K562 (cell line): ENCODE results near the gene ARHGAP12. TPM values are rescaled to one million over a fixed set of nuclear protein-coding genes. Genes with fewer than 3 reads are reported as not detected.
A peak's percentile ranks its signal among the peaks of the same experiment; 100 is the strongest.

Experiments
- ATAC-seq: fragments of 200-7000 bp; cut with Tn5 transposase; 3 replicates; pipeline ENCODE4 v1.9.1; 2020; ENCODE audit warnings: moderate library complexity
- BruUV-seq: library from RNA; stranded (reverse); fragments of 400-500 nt; replicated peaks from 2 replicates; lab custom pipeline; 2021; lab: Mats Ljungman, UMichigan
- CTCF ChIA-PET: fragments of 300-600 bp; formaldehyde crosslinking; extraction: SDS; loops from one replicate; lab custom pipeline; 2021; ENCODE audit warnings: low intra/inter-chr PET ratio; lab: Yijun Ruan, JAX
- POLR2A ChIA-PET: fragments of 300-600, 350-650 bp; sonication (Branson Sonifier 250); formaldehyde crosslinking; extraction: SDS; loops from one replicate; lab custom pipeline; 2021; ENCODE audit warnings: antibody characterized with exemption, inconsistent platforms; lab: Yijun Ruan, JAX
- DNase-seq, 4 experiments: peaks; one replicate each; pipeline versions ENCODE4 v3.0.0 to v3.0.0-alpha.2; 2011 to 2018; ENCODE audit warnings: low spot score in 3 of 4, mixed read lengths in 3 of 4; ENCODE audit errors: extremely low read depth in 1 of 4
- FAIRE-seq: peaks from 2 replicates; lab custom pipeline; 2011; peaks lifted over from hg19 to GRCh38; lab: Jason Lieb, UNC
- H2AFZ ChIP-seq: 2 replicates; pipeline ENCODE4 v1.6.0; 2011; ENCODE audit warnings: low read depth, low read length, control low read depth, inconsistent platforms
- H3K27ac ChIP-seq: fragments of 200-600 bp; 3 replicates; pipeline ENCODE4 v1.8.0; 2011; ENCODE audit warnings: low read depth, mild to moderate bottlenecking, control low read depth, inconsistent platforms, low read length, moderate library complexity, mixed read lengths; ENCODE audit errors: extremely low read depth
- H3K27me3 ChIP-seq, 2 experiments: fragments of 300-600 bp in 1 of 2; 2 replicates in 1 of 2; 3 replicates in 1 of 2; pipeline versions ENCODE4 v1.6.0 to v1.8.0; 2011; ENCODE audit warnings: inconsistent platforms in 2 of 2, low read length in 2 of 2, mild to moderate bottlenecking in 1 of 2, mixed read lengths in 1 of 2, moderate library complexity in 1 of 2; ENCODE audit not compliant: control insufficient read depth in 2 of 2, insufficient read depth in 2 of 2
- H3K36me3 ChIP-seq: fragments of 300-600 bp; 3 replicates; pipeline ENCODE4 v1.8.0; 2011; ENCODE audit warnings: mild to moderate bottlenecking, low read length, inconsistent platforms; ENCODE audit not compliant: control insufficient read depth, insufficient read depth
- H3K4me1 ChIP-seq, 2 experiments: fragments of 200-600 bp in 1 of 2; replicated peaks in 1 of 2; 2 replicates in 1 of 2; 3 replicates in 1 of 2; pipeline versions ENCODE4 v1.5.1 to v1.8.0; 2011; ENCODE audit warnings: inconsistent platforms in 2 of 2, low read length in 2 of 2, mild to moderate bottlenecking in 1 of 2, mixed read lengths in 1 of 2, moderate library complexity in 1 of 2; ENCODE audit not compliant: control insufficient read depth in 2 of 2, insufficient read depth in 2 of 2
- H3K4me2 ChIP-seq: 2 replicates; pipeline ENCODE4 v1.6.1; 2011; ENCODE audit warnings: low read length, control low read depth, inconsistent platforms, mixed read lengths; ENCODE audit not compliant: insufficient read depth
- H3K4me3 ChIP-seq: fragments of 200-600 bp; sonication (generic), shearing (Covaris generic); 2 replicates; pipeline ENCODE4 v1.5.1; 2016; ENCODE audit warnings: control low read depth, inconsistent platforms
- H3K79me2 ChIP-seq: fragments of 200-600 bp; 3 replicates; pipeline ENCODE4 v1.8.0; 2011; ENCODE audit warnings: low read length, inconsistent platforms; ENCODE audit not compliant: control insufficient read depth, insufficient read depth
- H3K9ac ChIP-seq, 2 experiments: 2 replicates each; pipeline versions ENCODE4 v1.6.0 to v1.6.1; 2011; ENCODE audit warnings: low read depth in 2 of 2, low read length in 2 of 2, control low read depth in 1 of 2, inconsistent platforms in 1 of 2, mild to moderate bottlenecking in 1 of 2, mixed read lengths in 1 of 2; ENCODE audit not compliant: insufficient read depth in 1 of 2
- H3K9me1 ChIP-seq: one replicate; pipeline ENCODE4 v1.6.0; 2011; ENCODE audit warnings: inconsistent platforms, mild to moderate bottlenecking, low read length, moderate library complexity; ENCODE audit not compliant: control insufficient read depth, insufficient read depth
- H3K9me3 ChIP-seq: replicated peaks from 2 replicates; pipeline ENCODE4 v1.5.1; 2011; ENCODE audit warnings: low read depth, low read length, inconsistent platforms; ENCODE audit not compliant: control insufficient read depth, insufficient read depth
- H4K20me1 ChIP-seq: replicated peaks from 2 replicates; pipeline ENCODE4 v1.6.1; 2011; ENCODE audit warnings: low read length, inconsistent platforms, mixed read lengths; ENCODE audit not compliant: control insufficient read depth, insufficient read depth
- ARID3B ChIP-seq: fragments of 250-450 bp; sonication (Bioruptor Pico); IDR thresholded peaks from 2 replicates; pipeline ENCODE4 v1.4.0; 2020; ENCODE audit warnings: borderline replicate concordance
- ARNT ChIP-seq, 2 experiments: fragments of 450-650 bp; IDR thresholded peaks; 2 replicates each; pipeline ENCODE4 v1.6.1; 2016; ENCODE audit warnings: mild to moderate bottlenecking in 1 of 2
- C11orf30 ChIP-seq: fragments of 450-650 bp; IDR thresholded peaks from 2 replicates; pipeline ENCODE4 v1.6.1; 2016; ENCODE audit warnings: low read depth, mild to moderate bottlenecking
- CCAR2 ChIP-seq: fragments of 200-400 bp; formaldehyde crosslinking; IDR thresholded peaks from 2 replicates; pipeline ENCODE4 v1.6.1; 2017; ENCODE audit warnings: mild to moderate bottlenecking, low read depth, low read length
- DNMT1 ChIP-seq: fragments of 450-650 bp; IDR thresholded peaks from 2 replicates; pipeline ENCODE4 v1.6.1; 2016; ENCODE audit warnings: antibody characterized with exemption, mild to moderate bottlenecking
- E2F8 ChIP-seq: fragments of 450-650 bp; IDR thresholded peaks from 2 replicates; pipeline ENCODE4 v1.7.1; 2018; ENCODE audit warnings: mild to moderate bottlenecking, low read depth; ENCODE audit not compliant: partially characterized antibody
- EP400 ChIP-seq: fragments of 450-650 bp; IDR thresholded peaks from 2 replicates; pipeline ENCODE4 v1.6.1; 2017; ENCODE audit warnings: antibody characterized with exemption, mild to moderate bottlenecking, moderate library complexity
- GTF2A2 ChIP-seq: IDR thresholded peaks from 2 replicates; pipeline ENCODE4 v1.6.1; 2016; ENCODE audit warnings: mild to moderate bottlenecking, missing genetic modification characterization, missing compliant biosample characterization
- KLF13 ChIP-seq: fragments of 450-650 bp; IDR thresholded peaks from 2 replicates; pipeline ENCODE4 v1.6.1; 2016; ENCODE audit warnings: missing genetic modification characterization, low read depth, mild to moderate bottlenecking, missing compliant biosample characterization, moderate library complexity, borderline replicate concordance
- MAFK ChIP-seq: IDR thresholded peaks from 2 replicates; pipeline ENCODE4 v1.6.1; 2011; ENCODE audit warnings: low read length, improper control_type of control experiment
- MCM3 ChIP-seq: fragments of 450-650 bp; IDR thresholded peaks from 2 replicates; pipeline ENCODE4 v1.6.1; 2016
- YY1 ChIP-seq, 3 experiments: IDR thresholded peaks; 2 replicates each; pipeline ENCODE4 v1.6.1; 2011; ENCODE audit warnings: low read length in 2 of 3, mild to moderate bottlenecking in 2 of 3, moderate library complexity in 2 of 3, borderline replicate concordance in 1 of 3, control low read depth in 1 of 3, low read depth in 1 of 3; ENCODE audit not compliant: insufficient read depth in 3 of 3, insufficient replicate concordance in 2 of 3, control insufficient read depth in 1 of 3, insufficient read length in 1 of 3; ENCODE audit errors: extremely low read depth in 1 of 3
- ZBTB49 ChIP-seq: sonication (generic); formaldehyde crosslinking; IDR thresholded peaks from 2 replicates; pipeline ENCODE4 v1.8.0; 2022; ENCODE audit warnings: missing genetic modification reagents, mild to moderate bottlenecking, borderline replicate concordance
- ZFP1 ChIP-seq: fragments of 450-650 bp; formaldehyde crosslinking; IDR thresholded peaks from 2 replicates; pipeline ENCODE4 v1.4.0; 2020; ENCODE audit warnings: mild to moderate bottlenecking, mixed read lengths
- ZNF224 ChIP-seq: sonication (generic); formaldehyde crosslinking; IDR thresholded peaks from 2 replicates; pipeline ENCODE4 v1.8.0; 2022; ENCODE audit warnings: mild to moderate bottlenecking, missing genetic modification reagents
- ZNF445 ChIP-seq: fragments of 250-450 bp; sonication (Bioruptor Pico); IDR thresholded peaks from 2 replicates; pipeline ENCODE4 v1.4.0; 2020; ENCODE audit warnings: low read depth, mild to moderate bottlenecking, moderate library complexity
- WGBS: fragments of 100-300 bp; shearing (Covaris generic); methylation state at CpG from one replicate; pipeline ENCODE4 v1.1.6; 2016; ENCODE audit warnings: low coverage, mixed read lengths; ENCODE audit not compliant: insufficient coverage; ENCODE audit errors: missing lambda C conversion rate; 5-methylcytosine and 5-hydroxymethylcytosine counted together
- in situ Hi-C: fragments of 300-500 bp; cut with MboI; formaldehyde crosslinking; loops from 4 replicates; pipeline ENCODE4 v1.15.0; 2018; ENCODE audit warnings: inconsistent platforms, mixed read lengths
- intact Hi-C: fragments of 100-400 bp; cut with micrococcal nuclease; formaldehyde crosslinking; loops from 2 replicates; pipeline ENCODE4 v1.14.2; 2022
- polyA plus RNA-seq, 8 experiments: library from polyadenylated mRNA; depleted of rRNA in 4 of 8; stranded (reverse) in 5 of 8; unstranded in 3 of 8; fragments of >200 nt; fragmentation: Nextera tagmentation in 2 of 8; fragmentation: Illumina TruSeq in 1 of 8; extraction: Ambion mirVana in 2 of 8; extraction: Trizol in 1 of 8; gene quantifications; 2 replicates each; pipeline versions ENCODE4 v1.2.1 to v1.2.3, GENCODE V29; 2011 to 2014; ENCODE audit warnings: inconsistent platforms in 1 of 8, missing spikeins in 1 of 8
- total RNA-seq, 7 experiments: library from RNA; depleted of rRNA in 6 of 7; stranded (reverse); fragments of >200 nt in 6 of 7; fragmentation: Illumina TruSeq in 2 of 7; extraction: Trizol in 2 of 7; gene quantifications; 2 replicates each; pipeline versions ENCODE4 v1.2.1 to v1.2.3, GENCODE V29; 2011 to 2021; ENCODE audit warnings: low replicate concordance in 1 of 7

Gene ARHGAP12
- total and polyA plus RNA-seq, 9 of the 15 experiments (the other 6 are each of a cell fraction or from before 2014, with no cell fraction given), result 4.4 to 18.7 (median 10.1) TPM

- no peaks in the 10 kb centered on the region for H4K20me1 ChIP-seq
- POLR2A ChIA-PET, result interaction anchor here (1.3 kb wide), 1 partner anchor 26 kb away, joined by 5 read pairs; no protein-coding TSS in a partner anchor
- in situ Hi-C loops, result no loop called here
- TF ChIP-seq C11orf30, result peak; percentile 95
- no peak for TF ChIP-seq KLF13 (tag)
- TF ChIP-seq CCAR2, result no peak
- no peak for TF ChIP-seq ZNF445 (CRISPR knock-in tag)
- TF ChIP-seq YY1 (IDR thresholded peaks at IDR 0.05; ENCODE audit: borderline replicate concordance in 1 of 3, control insufficient read depth in 1 of 3, extremely low read depth in 1 of 3, insufficient read depth in 3 of 3, insufficient read length in 1 of 3, insufficient replicate concordance in 2 of 3, low read depth in 1 of 3, low read length in 2 of 3), result no peak
- peak; percentile 96 for TF ChIP-seq MAFK
- no peak for TF ChIP-seq E2F8
- 0 out of 2 replicates have a peak, but pooled peaks have one; percentile 18 for TF ChIP-seq EP400
- TF ChIP-seq DNMT1, result no peak
- no peak for TF ChIP-seq GTF2A2 (tag)
- no peak for TF ChIP-seq MCM3
- no peak for TF ChIP-seq ARID3B
- TF ChIP-seq ZNF224 (CRISPR knock-in tag), result no peak
- no peak for TF ChIP-seq ARNT (IDR thresholded peaks at IDR 0.05)
- no peak for TF ChIP-seq ZBTB49 (CRISPR knock-in tag)
- no peak for TF ChIP-seq ZFP1 (CRISPR knock-in tag)
These were observed 49.5 kb upstream of the ARHGAP12 start for GRCh38 chr10:31978156-31978483.

More at GRCh38 chr10:31978156-31978483, 49.5 kb upstream of the ARHGAP12 start:
- H3K4me2 ChIP-seq, result no peak overlapping the region
- peaks cover 28 to 36% of the 10 kb centered on the region in 2 experiments for H3K4me1 ChIP-seq
- no peak overlapping the region for H3K9ac ChIP-seq
- CTCF ChIA-PET, result no interaction called here
- 71% methylated on average over 2 of the region's 2 CpGs for WGBS
- H3K79me2 ChIP-seq, result no peaks in the 10 kb centered on the region
- H3K9me3 ChIP-seq, result no peaks in the 10 kb centered on the region
- no peaks in the 10 kb centered on the region for H3K27me3 ChIP-seq
- ATAC-seq (no peak), DNase-seq (no peak), FAIRE-seq (no peak)
- H3K4me3 ChIP-seq, result no peak overlapping the region
- BruUV-seq, result no TSS peak
- peak overlapping the region; percentile 83 for H2AFZ ChIP-seq
- intact Hi-C loops, result no loop called here
- no peak overlapping the region; the same call in 2 of the 3 replicates for H3K27ac ChIP-seq
- H3K9me1 ChIP-seq, result no peaks in the 10 kb centered on the region
- no peaks in the 10 kb centered on the region for H3K36me3 ChIP-seq
